Measurements from ENCODE around the gene IGSF10. TPM values are rescaled to one million over a fixed set of nuclear protein-coding genes. Genes with fewer than 3 reads are reported as not detected.

IGSF10 gene
- total and polyA plus RNA-seq, 2 of the 8 experiments (the other 6 are each of a cell fraction or from before 2014, with no cell fraction given), result 0.59 to 0.95 TPM

- Histone ChIP-seq H3K36me3 (ENCODE audit: control insufficient read depth in 2 of 4, insufficient read depth in 4 of 4, low read length in 3 of 4) (no peaks in the 10 kb centered on the region), H2BK5ac (ENCODE audit: low read depth, low read length) (no peak overlapping the region), H3K79me1 (ENCODE audit: low read depth, low read length) (no peaks in the 10 kb centered on the region), H3K9me3 (ENCODE audit: insufficient read depth in 2 of 2, low read depth in 1 of 2, low read length in 1 of 2) (no peaks in the 10 kb centered on the region), H2BK12ac (ENCODE audit: low read depth, low read length) (no peak overlapping the region), H3K4me1 (replicated peaks in 1 of 4; ENCODE audit: control insufficient read depth in 3 of 4, insufficient read depth in 4 of 4, low read length in 3 of 4) (no peaks in the 10 kb centered on the region), H3K4ac (replicated peaks; ENCODE audit: insufficient read length, low read depth, low read length) (no peak overlapping the region), H4K8ac (ENCODE audit: extremely low read depth, insufficient read depth, low read length) (no peak overlapping the region), H2BK120ac (replicated peaks; ENCODE audit: low read depth, low read length) (no peak overlapping the region), H3K23me2 (ENCODE audit: low read depth, low read length) (no peaks in the 10 kb centered on the region), H3K9ac (replicated peaks in 1 of 4; ENCODE audit: extremely low read depth in 1 of 4, low read depth in 3 of 4, low read length in 3 of 4) (no peak overlapping the region), H3K18ac (ENCODE audit: extremely low read depth, low read length) (no peak overlapping the region), H3K56ac (replicated peaks; ENCODE audit: insufficient read length, low read depth, low read length) (no peak overlapping the region), H3K4me3 (ENCODE audit: extremely low read depth in 1 of 4, insufficient read depth in 2 of 4, low read depth in 3 of 4, low read length in 4 of 4) (no peak overlapping the region), H3K14ac (ENCODE audit: insufficient read length) (no peak overlapping the region), H4K20me1 (replicated peaks in 1 of 2; ENCODE audit: control insufficient read depth in 1 of 2, insufficient read depth in 2 of 2, low read length in 2 of 2) (no peaks in the 10 kb centered on the region), H2AK5ac (ENCODE audit: low read depth, low read length) (no peak overlapping the region), H2BK15ac (ENCODE audit: low read length) (no peak overlapping the region), H3K23ac (ENCODE audit: insufficient read length) (no peak overlapping the region), H3K79me2 (ENCODE audit: control insufficient read depth in 1 of 2, insufficient read depth in 2 of 2, low read length in 2 of 2) (no peaks in the 10 kb centered on the region), H3K4me2 (ENCODE audit: insufficient read depth in 1 of 2, low read depth in 2 of 2, low read length in 2 of 2) (no peak overlapping the region), H3K27me3 (replicated peaks in 1 of 4; ENCODE audit: control insufficient read depth in 3 of 4, extremely low read depth in 1 of 4, insufficient read depth in 3 of 4, low read length in 3 of 4) (peaks cover 0 to 1% (median 0%) of the 10 kb centered on the region in 4 experiments; a peak in 1 of 7 replicates), H2BK20ac (ENCODE audit: low read length) (no peak overlapping the region), H3K27ac (ENCODE audit: low read depth, low read length) (no peak overlapping the region), H4K91ac (replicated peaks; ENCODE audit: insufficient read length, low read length) (no peak overlapping the region), H4K5ac (ENCODE audit: insufficient read length, low read depth, low read length) (no peak overlapping the region), H2AFZ (ENCODE audit: low read length) (no peak overlapping the region)
- FAIRE-seq, result no peak
- 4% methylated on average over 1 of the region's 1 CpG; no CpG with 5 or more reads in 1 of the 2 experiments for WGBS, 2 experiments (ENCODE audit: extremely low coverage in 1 of 2, insufficient coverage in 1 of 2, insufficient read length in 1 of 2, insufficient replicate concordance in 2 of 2, low coverage in 1 of 2, low lambda C conversion rate in 2 of 2, missing lambda C conversion rate in 1 of 2)
- ChIA-PET CTCF (ENCODE audit: partially characterized antibody) (interaction anchor here (0.6 kb wide), 1 partner anchor 120 kb away, joined by 3 read pairs; no protein-coding TSS in a partner anchor), POLR2A (ENCODE audit: partially characterized antibody) (no interaction called here)
- DNase-seq (ENCODE audit: low read depth in 1 of 2, low spot score in 2 of 2), result no peak
- no peak for TF ChIP-seq KDM1A (IDR thresholded peaks at IDR 0.05; ENCODE audit: borderline replicate concordance, low read length)
- TF ChIP-seq RBBP5 (IDR thresholded peaks at IDR 0.05; ENCODE audit: borderline replicate concordance, low read depth, low read length), result no peak
- no peak for TF ChIP-seq E2F6 (IDR thresholded peaks at IDR 0.05)
- no peak for TF ChIP-seq SAP30 (IDR thresholded peaks at IDR 0.05; ENCODE audit: insufficient read depth, insufficient replicate concordance, low read length)
- no peak for TF ChIP-seq EGR1 (IDR thresholded peaks at IDR 0.05; ENCODE audit: borderline replicate concordance, low read depth, low read length)
- TF ChIP-seq EZH2 (IDR thresholded peaks at IDR 0.05; ENCODE audit: low read depth, low read length, severe bottlenecking), result no peak
- no peak for TF ChIP-seq HDAC6 (IDR thresholded peaks at IDR 0.05; ENCODE audit: low read depth, low read length)
- no peak for TF ChIP-seq GABPA (IDR thresholded peaks at IDR 0.05; ENCODE audit: borderline replicate concordance, insufficient read depth, low read length)
- no peak for TF ChIP-seq CHD1 (IDR thresholded peaks at IDR 0.05; ENCODE audit: low read depth, low read length)
- no peak for TF ChIP-seq SP4 (IDR thresholded peaks at IDR 0.05; ENCODE audit: low read length)
These were observed 8.5 kb downstream of the IGSF10 start for GRCh38 chr3:151452368-151452767.
